HCT116 (cell line): ENCODE data around the gene PPP1R13L. TPM values are rescaled to one million over a fixed set of nuclear protein-coding genes. Genes with fewer than 3 reads are reported as not detected.

Experiments used
- ATAC-seq: fragments of 200-7000 bp; cut with Tn5 transposase; 2 replicates; pipeline ENCODE4 v1.9.1; 2020; ENCODE audit warnings: mild to moderate bottlenecking, moderate library complexity
- BruUV-seq: library from RNA; stranded (reverse); fragments of 400-500 nt; replicated peaks from 2 replicates; lab custom pipeline; 2021; lab: Mats Ljungman, UMichigan
- CTCF ChIA-PET: fragments of 300-600 bp; sonication (Branson Sonifier 250); formaldehyde crosslinking; loops from one replicate; lab custom pipeline; 2021; ENCODE audit warnings: antibody characterized with exemption; lab: Charles Lee
- POLR2A ChIA-PET: fragments of 300-600, 350-600 bp; sonication (Branson Sonifier 250); formaldehyde crosslinking; loops from one replicate; lab custom pipeline; 2021; ENCODE audit warnings: antibody characterized with exemption; lab: Charles Lee
- RAD21 ChIA-PET, 2 experiments: fragments of 300-600 bp; sonication (Branson Sonifier 250); formaldehyde crosslinking; loops; one replicate each; lab custom pipeline; 2023; ENCODE audit warnings: low total read pairs in 2 of 2; ENCODE audit not compliant: uncharacterized antibody in 2 of 2, unreplicated experiment in 2 of 2, low non-redundant PET in 1 of 2; lab: Charles Lee
- DNase-seq: peaks from one replicate; pipeline ENCODE4 v3.0.0-alpha.2; 2010; ENCODE audit warnings: low read depth, low spot score
- H2AFZ ChIP-seq: fragments of 200-600 bp; shearing (Covaris generic), sonication (generic); 2 replicates; pipeline ENCODE4 v1.6.1; 2017; ENCODE audit warnings: low read depth, mixed run types, mixed read lengths, antibody characterized with exemption, low read length; ENCODE audit not compliant: poor library complexity, severe bottlenecking
- H3K27ac ChIP-seq: 2 replicates; pipeline ENCODE4 v1.5.1; 2012; ENCODE audit warnings: low read depth, low read length
- H3K27me3 ChIP-seq: fragments of 200-600 bp; sonication (generic); 2 replicates; pipeline ENCODE4 v1.6.1; 2016; ENCODE audit warnings: mixed run types, low read length, mixed read lengths; ENCODE audit not compliant: insufficient read depth
- H3K36me3 ChIP-seq, 2 experiments: fragments of 200-500 bp in 1 of 2; fragments of 200-600 bp in 1 of 2; sonication (Bioruptor generic) in 1 of 2; sonication (generic) in 1 of 2; 2 replicates each; pipeline versions ENCODE4 v1.5.1 to v1.6.1; 2014 to 2016; ENCODE audit warnings: low read length in 2 of 2, inconsistent platforms in 1 of 2, mixed read lengths in 1 of 2, mixed run types in 1 of 2; ENCODE audit not compliant: insufficient read depth in 2 of 2, control insufficient read depth in 1 of 2
- H3K4me1 ChIP-seq, 2 experiments: fragments of 200-600 bp in 1 of 2; sonication (generic) in 1 of 2; 2 replicates each; pipeline versions ENCODE4 v1.5.1 to v1.6.1; 2012 to 2017; ENCODE audit warnings: low read length in 2 of 2, inconsistent platforms in 1 of 2, mild to moderate bottlenecking in 1 of 2, mixed read lengths in 1 of 2, mixed run types in 1 of 2, moderate library complexity in 1 of 2; ENCODE audit not compliant: insufficient read depth in 2 of 2, control insufficient read depth in 1 of 2
- H3K4me2 ChIP-seq: fragments of 200-600 bp; sonication (generic); 2 replicates; pipeline ENCODE4 v1.6.1; 2017; ENCODE audit warnings: mixed run types, low read length, mixed read lengths
- H3K4me3 ChIP-seq, 2 experiments: fragments of 200-600 bp in 1 of 2; sonication (generic) in 1 of 2; replicated peaks in 1 of 2; 2 replicates each; pipeline ENCODE4 v1.5.1; 2011 to 2016; ENCODE audit warnings: low read length in 2 of 2, control low read depth in 1 of 2, low read depth in 1 of 2, mild to moderate bottlenecking in 1 of 2, mixed read lengths in 1 of 2, mixed run types in 1 of 2
- H3K79me2 ChIP-seq: fragments of 200-600 bp; sonication (generic); 2 replicates; pipeline ENCODE4 v1.6.1; 2017; ENCODE audit warnings: mild to moderate bottlenecking, mixed run types, low read length, moderate library complexity, mixed read lengths; ENCODE audit not compliant: insufficient read depth
- H3K9ac ChIP-seq: fragments of 200-600 bp; sonication (generic); 2 replicates; pipeline ENCODE4 v1.6.1; 2016; ENCODE audit warnings: low read length, mixed read lengths
- H3K9me2 ChIP-seq: fragments of 200-600 bp; sonication (generic), shearing (Covaris generic); 2 replicates; pipeline ENCODE4 v1.6.1; 2017; ENCODE audit warnings: mixed run types, mild to moderate bottlenecking, moderate library complexity; ENCODE audit not compliant: insufficient read depth
- H3K9me3 ChIP-seq, 2 experiments: fragments of 200-500 bp in 1 of 2; fragments of 200-600 bp in 1 of 2; sonication (Bioruptor generic) in 1 of 2; sonication (generic) in 1 of 2; 2 replicates each; pipeline ENCODE4 v1.6.1; 2014 to 2017; ENCODE audit warnings: low read length in 2 of 2, mixed read lengths in 2 of 2, inconsistent platforms in 1 of 2, low read depth in 1 of 2, mild to moderate bottlenecking in 1 of 2, mixed run types in 1 of 2, moderate library complexity in 1 of 2; ENCODE audit not compliant: control insufficient read depth in 1 of 2, insufficient read depth in 1 of 2
- H4K20me1 ChIP-seq: fragments of 200-600 bp; sonication (generic), shearing (Covaris generic); 2 replicates; pipeline ENCODE4 v1.6.1; 2017; ENCODE audit warnings: mixed run types, mild to moderate bottlenecking, moderate library complexity; ENCODE audit not compliant: insufficient read depth
- CTCF ChIP-seq, 3 experiments: fragments of 200-600 bp in 1 of 3; sonication (generic) in 1 of 3; IDR thresholded peaks in 2 of 3; conservative IDR thresholded peaks in 1 of 3; 2 replicates each; pipeline ENCODE4 v1.5.1; 2012 to 2017; ENCODE audit warnings: low read depth in 2 of 3, low read length in 2 of 3, antibody characterized with exemption in 1 of 3, borderline replicate concordance in 1 of 3, control low read depth in 1 of 3, mild to moderate bottlenecking in 1 of 3, mixed read lengths in 1 of 3, mixed run types in 1 of 3, moderate library complexity in 1 of 3; ENCODE audit not compliant: insufficient read depth in 1 of 3
- EZH2phosphoT487 ChIP-seq: fragments of 200-600 bp; IDR thresholded peaks from 2 replicates; pipeline ENCODE4 v1.6.1; 2018; ENCODE audit warnings: antibody characterized with exemption, borderline replicate concordance
- JUND ChIP-seq: IDR thresholded peaks from 2 replicates; pipeline ENCODE4 v1.6.1; 2012
- MAX ChIP-seq: IDR thresholded peaks from 2 replicates; pipeline ENCODE4 v1.6.1; 2012
- POLR2A ChIP-seq: IDR thresholded peaks from 2 replicates; pipeline ENCODE4 v1.7.0; 2011; ENCODE audit warnings: borderline replicate concordance; ENCODE audit not compliant: insufficient read depth, insufficient read length; ENCODE audit errors: extremely low read depth
- RAD21 ChIP-seq: IDR thresholded peaks from 2 replicates; pipeline ENCODE4 v1.6.1; 2012; ENCODE audit warnings: low read depth, mild to moderate bottlenecking
- REST ChIP-seq: IDR thresholded peaks from 2 replicates; pipeline ENCODE4 v1.6.1; 2012; ENCODE audit warnings: low read depth
- SIN3A ChIP-seq: IDR thresholded peaks from 2 replicates; pipeline ENCODE4 v1.6.1; 2012; ENCODE audit warnings: low read depth
- YY1 ChIP-seq: IDR thresholded peaks from 2 replicates; pipeline ENCODE4 v1.6.1; 2011; ENCODE audit warnings: low read length, low read depth, moderate library complexity, mild to moderate bottlenecking; ENCODE audit not compliant: insufficient replicate concordance; ENCODE audit errors: extremely low read depth
- intact Hi-C: fragments of 100-400 bp; cut with micrococcal nuclease; formaldehyde crosslinking; loops from 2 replicates; pipeline ENCODE4 v1.10.0; 2022
- total RNA-seq: library from RNA; stranded (reverse); gene quantifications from one replicate; pipeline ENCODE4 v1.2.1, GENCODE V29; 2021; ENCODE audit not compliant: unreplicated experiment
- TF ChIP-seq, protein P1 (sequence below): IDR thresholded peaks from 2 replicates; pipeline ENCODE4 v1.6.1; 2012

PPP1R13L gene
- total RNA-seq, 1 experiment from 2014 or later, result 89.1 TPM

DNA sequence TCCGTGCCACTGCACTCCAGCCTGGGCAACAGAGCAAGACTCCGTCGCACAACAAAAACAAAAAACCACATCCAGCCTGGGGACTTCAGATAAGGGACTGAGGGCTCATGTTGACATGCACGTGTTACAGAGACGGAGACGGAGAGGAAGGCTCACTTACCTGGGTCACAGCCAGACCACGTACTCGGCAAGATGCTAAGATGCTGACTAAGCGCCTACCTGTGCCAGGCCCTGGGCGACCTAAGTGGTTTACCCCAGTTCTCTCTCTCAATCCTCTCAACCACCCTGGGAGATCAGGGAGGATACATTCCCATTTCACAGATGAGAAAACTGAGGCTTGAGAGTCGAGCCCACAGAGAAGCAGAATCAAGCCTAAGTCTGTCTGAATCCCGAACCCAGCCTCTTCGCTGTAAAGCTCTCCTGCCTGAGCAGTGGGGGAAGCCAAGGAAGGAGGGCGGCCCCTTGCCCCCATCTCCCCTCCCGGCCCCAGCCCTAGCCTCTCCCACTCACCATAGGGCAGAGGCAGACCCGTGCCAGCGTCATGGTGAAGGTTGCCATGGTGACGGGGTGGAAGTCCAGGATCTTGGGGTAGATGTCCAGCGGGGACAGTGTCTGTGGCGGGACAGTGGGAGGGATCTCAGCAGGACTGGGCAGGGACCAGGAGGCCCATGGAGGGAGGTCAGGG is 48.0 kb downstream of the PPP1R13L start:
- Histone ChIP-seq H3K27me3 (no peaks in the 10 kb centered on the region), H2AFZ (no peak overlapping the region), H3K4me3 (no peak overlapping the region), H3K79me2 (no peaks in the 10 kb centered on the region), H3K36me3 (peaks cover 29 to 41% of the 10 kb centered on the region in 2 experiments; a peak in 3 of 4 replicates), H4K20me1 (no peaks in the 10 kb centered on the region), H3K4me2 (no peak overlapping the region), H3K9ac (no peak overlapping the region), H3K9me3 (no peaks in the 10 kb centered on the region), H3K27ac (no peak overlapping the region), H3K4me1 (no peaks in the 10 kb centered on the region), H3K9me2 (no peaks in the 10 kb centered on the region)
- RAD21 ChIA-PET, result no interaction called here
- no TSS peak for BruUV-seq
- ATAC-seq, result no peak
- POLR2A ChIA-PET, result no interaction called here
- CTCF ChIA-PET, result no interaction called here
- intact Hi-C loops, result no loop called here
- no peak for DNase-seq
- no peak for TF ChIP-seq RAD21
- no peak for TF ChIP-seq CTCF (IDR thresholded peaks at IDR 0.05 in 2 of 3, conservative IDR thresholded peaks at IDR 0.05 in 1 of 3; ENCODE audit: borderline replicate concordance in 1 of 3, insufficient read depth in 1 of 3, low read depth in 2 of 3, low read length in 2 of 3)
- no peak for TF ChIP-seq JUND
- TF ChIP-seq MAX, result no peak
- TF ChIP-seq SIN3A, result no peak
- no peak for TF ChIP-seq YY1

- Histone ChIP-seq H4K20me1 (no peaks in the 10 kb centered on the region), H3K36me3 (peaks cover 28 to 39% of the 10 kb centered on the region in 2 experiments; a peak in 3 of 4 replicates), H3K27ac (no peak overlapping the region), H3K9me3 (no peaks in the 10 kb centered on the region), H3K9ac (no peak overlapping the region), H3K27me3 (no peaks in the 10 kb centered on the region), H3K4me3 (no peak overlapping the region), H3K79me2 (no peaks in the 10 kb centered on the region), H2AFZ (no peak overlapping the region), H3K9me2 (no peaks in the 10 kb centered on the region), H3K4me1 (no peaks in the 10 kb centered on the region), H3K4me2 (no peak overlapping the region)
- ChIA-PET RAD21 (no interaction called here), CTCF (no interaction called here), POLR2A (no interaction called here)
- TF ChIP-seq RAD21, result no peak
- no peak for TF ChIP-seq POLR2A
- TF ChIP-seq JUND, result no peak
- no peak for TF ChIP-seq SIN3A
- no peak for TF ChIP-seq REST
- no peak for TF ChIP-seq EZH2phosphoT487
- TF ChIP-seq, protein P1, sequence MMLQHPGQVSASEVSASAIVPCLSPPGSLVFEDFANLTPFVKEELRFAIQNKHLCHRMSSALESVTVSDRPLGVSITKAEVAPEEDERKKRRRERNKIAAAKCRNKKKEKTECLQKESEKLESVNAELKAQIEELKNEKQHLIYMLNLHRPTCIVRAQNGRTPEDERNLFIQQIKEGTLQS, result no peak
- ATAC-seq (no peak), DNase-seq (no peak)
- intact Hi-C loops, result no loop called here
- BruUV-seq, result no TSS peak
Observed at GRCh38 chr19:45355910-45356309, 49.0 kb downstream of the PPP1R13L start.
